ENCODE data around the gene ETV4. TPM values are rescaled to one million over a fixed set of nuclear protein-coding genes. Genes with fewer than 3 reads are reported as not detected.
A peak's percentile ranks its signal among the peaks of the same experiment; 100 is the strongest.

The ETV4 gene
- total and polyA plus RNA-seq, 2 of the 13 experiments (the other 11 are each of a cell fraction or from before 2014, with no cell fraction given), result 128 to 330 TPM

GRCh38 chr17:43588121-43588520 lies 42.0 kb upstream of the ETV4 start:
- Histone ChIP-seq H3K4me1 (ENCODE audit: insufficient read depth, low read length) (peaks cover 66% of the 10 kb centered on the region), H3K4me2 (ENCODE audit: low read depth, low read length) (0 out of 2 replicates have a peak overlapping the region, but pooled peaks have one; percentile 36), H3K9me3 (ENCODE audit: low read length) (no peaks in the 10 kb centered on the region), H3K79me2 (ENCODE audit: insufficient read depth, low read length) (no peaks in the 10 kb centered on the region), H3K27me3 (ENCODE audit: control insufficient read depth in 1 of 2, insufficient read depth in 2 of 2, low read length in 2 of 2) (no peaks in the 10 kb centered on the region), H2AFZ (ENCODE audit: low read length) (no peak overlapping the region), H3K4me3 (replicated peaks in 1 of 3; ENCODE audit: insufficient read depth in 1 of 3, low read depth in 2 of 3, low read length in 3 of 3) (no peak overlapping the region), H3K36me3 (replicated peaks in 1 of 2; ENCODE audit: control insufficient read depth in 1 of 2, insufficient read depth in 2 of 2, low read length in 2 of 2) (no peaks in the 10 kb centered on the region), H3K9ac (ENCODE audit: insufficient read depth, low read depth, low read length) (no peak overlapping the region), H3K27ac (ENCODE audit: extremely low read length, insufficient read depth, low read length) (no peak overlapping the region), H4K20me1 (ENCODE audit: insufficient read depth, low read length) (no peaks in the 10 kb centered on the region)
- CTCF ChIA-PET (ENCODE audit: low intra/inter-chr PET ratio, low total read pairs), result interaction anchor here (1.3 kb wide), 1 partner anchor 107 kb away, joined by 3 read pairs; no protein-coding TSS in a partner anchor
- DNase-seq (ENCODE audit: low spot score) (no peak), FAIRE-seq (no peak), ATAC-seq (no peak)
- TF ChIP-seq XBP1 (CRISPR knock-in tag; IDR thresholded peaks at IDR 0.05), result no peak
- no peak for TF ChIP-seq TP53 (CRISPR knock-in tag; conservative IDR thresholded peaks at IDR 0.05)
- TF ChIP-seq E2F2 (CRISPR knock-in tag; IDR thresholded peaks at IDR 0.05; ENCODE audit: borderline replicate concordance), result no peak
- no peak for TF ChIP-seq CREBL2 (CRISPR knock-in tag; IDR thresholded peaks at IDR 0.05; ENCODE audit: borderline replicate concordance)
- no peak for TF ChIP-seq ZNF142 (CRISPR knock-in tag; IDR thresholded peaks at IDR 0.05)
- no peak for TF ChIP-seq ZNF460 (CRISPR knock-in tag; IDR thresholded peaks at IDR 0.05; ENCODE audit: borderline replicate concordance)
- no peak for TF ChIP-seq MTERF4 (CRISPR knock-in tag; IDR thresholded peaks at IDR 0.05)
- TF ChIP-seq ZNF280D (CRISPR knock-in tag; IDR thresholded peaks at IDR 0.05), result no peak
- intact Hi-C loops (cut with micrococcal nuclease; ENCODE audit: unreplicated experiment) (no loop called here), in situ Hi-C loops (cut with HindIII; ENCODE audit: extremely low pct_ligation_motif_present, low pct_unique_long_range_greater_than_20kb) (no loop called here)
- 61% methylated on average over 2 of the region's 2 CpGs for WGBS (ENCODE audit: low lambda C conversion rate)
- no TSS peak for BruUV-seq (replicated peaks)
- POLR2A ChIA-PET, result interaction anchor here (0.7 kb wide), 1 partner anchor 80 kb away, joined by 3 read pairs; no protein-coding TSS in a partner anchor
